ENCODE measurements around the gene RHBDD3.
"Not testable (repeated sequence)": the region's sequence is repeated elsewhere in the genome, so short reads cannot be mapped to it uniquely, and the experiment has no call there.

Gene RHBDD3

DNA sequence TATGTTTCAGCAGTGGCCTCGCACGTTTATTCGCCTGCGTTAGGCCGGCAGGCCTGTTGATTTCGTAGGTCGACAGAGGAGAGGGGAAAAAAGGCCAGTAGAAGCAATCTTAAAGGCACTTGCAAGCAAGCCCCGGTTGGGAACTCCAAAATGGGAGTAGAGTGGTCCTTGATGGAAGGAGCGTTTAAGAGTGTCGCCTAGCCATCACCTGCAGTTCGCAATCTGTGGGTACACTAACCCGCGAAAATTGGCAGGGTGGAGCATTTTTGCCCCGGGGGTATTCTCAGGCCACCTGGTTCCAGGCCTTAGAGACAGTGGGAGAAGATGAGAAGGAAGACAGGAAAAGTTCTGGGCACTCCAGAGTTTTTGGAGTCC lies 1.4 kb upstream of the RHBDD3 start:
- no peak for FAIRE-seq

DNA sequence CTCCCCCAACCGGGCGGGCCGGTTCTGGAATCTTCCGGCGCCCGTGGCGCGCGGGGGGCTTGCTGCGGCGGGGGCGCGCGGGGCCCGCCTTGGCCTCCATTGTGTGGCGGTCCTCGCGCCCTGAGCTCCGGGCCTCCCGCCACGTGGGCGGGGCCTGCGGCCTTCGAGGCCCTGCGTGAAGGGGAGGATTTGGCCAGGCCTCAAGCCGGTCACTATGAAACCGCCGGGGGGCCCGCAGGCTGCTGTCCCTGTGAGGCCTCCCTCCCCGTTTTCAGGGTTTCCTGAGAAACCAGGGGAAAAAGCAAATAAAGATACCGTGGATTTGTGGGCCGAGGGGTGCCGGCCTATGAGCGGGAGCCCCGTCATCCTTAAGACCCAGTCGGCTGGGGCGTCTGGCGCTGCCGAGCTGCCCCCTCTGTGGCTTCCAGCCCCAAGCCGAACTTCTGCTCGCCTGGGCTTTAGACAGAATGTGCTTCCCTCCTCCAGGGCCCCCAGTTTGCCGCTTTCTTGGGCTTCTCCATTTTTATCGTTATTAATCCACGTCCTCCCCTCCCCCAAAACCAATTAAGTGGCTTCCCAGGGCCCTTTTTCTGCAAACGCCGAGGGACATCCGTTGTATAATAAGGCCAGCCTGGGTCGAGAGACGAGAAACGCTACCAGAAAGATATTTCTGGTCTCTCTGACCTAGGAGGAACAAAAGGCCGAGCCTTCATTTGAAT lies 889 bp upstream of the RHBDD3 start:
- FAIRE-seq: no peak

DNA sequence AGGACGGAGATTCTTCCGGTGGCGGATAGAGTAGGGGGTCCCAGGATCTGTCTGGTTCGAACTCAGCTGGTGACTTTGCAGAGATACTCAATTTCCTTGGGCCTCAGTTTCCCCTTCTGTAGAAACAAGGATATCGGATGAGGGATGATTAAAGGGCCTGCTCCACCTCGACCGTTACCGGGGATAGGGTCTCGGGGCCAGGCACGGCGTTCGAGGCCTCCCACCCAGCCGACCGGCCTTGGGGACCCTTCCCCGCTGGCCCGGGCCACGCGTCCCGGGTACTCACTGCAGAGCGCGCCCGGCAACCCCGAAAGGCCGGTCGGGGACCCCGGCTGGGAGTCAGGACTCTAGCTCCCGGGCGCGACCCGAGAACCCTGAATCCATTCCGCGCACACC lies 321 bp downstream of the RHBDD3 start:
- FAIRE-seq: no peak

DNA sequence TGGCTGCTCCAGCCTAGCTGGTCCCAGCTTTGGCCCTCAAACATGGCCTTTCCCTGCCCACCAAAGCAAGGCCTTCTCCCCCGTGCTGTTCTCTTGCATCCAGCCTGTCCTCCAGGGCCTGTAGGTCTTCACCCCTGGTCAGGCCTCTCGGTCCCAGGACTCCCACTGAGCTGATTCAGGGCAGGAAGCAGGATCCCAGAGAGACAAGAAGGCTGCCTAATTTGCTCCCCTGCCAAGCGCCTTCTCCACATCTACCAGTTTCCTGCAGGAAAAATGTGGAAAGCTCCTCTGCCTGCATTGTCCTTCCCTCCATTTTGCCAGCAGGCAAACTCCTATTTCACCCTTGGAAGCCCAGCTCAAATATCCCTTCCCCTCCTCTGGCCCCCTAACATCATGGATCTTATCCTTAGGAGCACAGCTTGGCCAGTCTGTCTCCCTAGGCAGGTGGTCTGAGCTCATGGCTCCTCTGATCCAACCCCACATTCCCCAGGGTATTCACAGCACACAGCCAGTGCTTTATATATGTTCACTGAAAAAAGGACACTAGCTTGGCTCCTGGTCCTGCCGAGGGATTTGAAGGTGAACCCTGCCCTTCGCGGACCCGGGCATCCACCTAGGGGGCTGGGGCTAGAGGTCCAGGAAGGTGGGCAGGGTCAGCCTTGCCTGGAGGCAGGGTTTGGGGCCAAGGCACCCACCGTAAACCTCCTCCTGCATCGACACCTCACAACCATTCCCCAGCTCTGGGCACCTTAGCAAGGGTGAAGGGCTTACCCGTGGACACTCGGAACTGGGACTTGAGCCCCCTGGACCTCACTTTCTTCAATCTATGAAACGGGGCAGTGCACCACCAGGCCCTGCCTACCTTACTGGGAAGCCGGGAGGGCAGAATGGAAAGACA lies 968 bp downstream of the RHBDD3 start:
- FAIRE-seq: no peak

DNA sequence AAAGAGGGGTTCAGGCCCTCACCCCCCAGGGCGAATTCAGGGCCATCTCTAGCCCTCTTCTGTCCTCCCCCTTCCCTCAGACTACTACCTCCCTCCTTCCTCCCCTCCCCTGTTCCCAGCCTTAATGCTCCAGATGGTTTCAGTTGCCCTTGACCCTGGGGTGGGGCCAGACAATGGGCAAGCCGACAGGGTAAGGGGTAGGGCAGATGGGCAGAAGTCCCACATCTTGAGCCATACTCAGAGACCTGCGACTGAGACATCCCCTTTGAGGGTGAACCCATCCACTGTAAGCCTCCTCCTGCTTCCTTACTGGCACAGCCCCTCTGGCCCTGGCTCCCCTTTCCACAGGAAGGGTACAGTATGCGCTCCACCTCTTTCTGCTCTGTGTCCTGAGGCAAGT lies 1.9 kb downstream of the RHBDD3 start:
- FAIRE-seq: no peak

DNA sequence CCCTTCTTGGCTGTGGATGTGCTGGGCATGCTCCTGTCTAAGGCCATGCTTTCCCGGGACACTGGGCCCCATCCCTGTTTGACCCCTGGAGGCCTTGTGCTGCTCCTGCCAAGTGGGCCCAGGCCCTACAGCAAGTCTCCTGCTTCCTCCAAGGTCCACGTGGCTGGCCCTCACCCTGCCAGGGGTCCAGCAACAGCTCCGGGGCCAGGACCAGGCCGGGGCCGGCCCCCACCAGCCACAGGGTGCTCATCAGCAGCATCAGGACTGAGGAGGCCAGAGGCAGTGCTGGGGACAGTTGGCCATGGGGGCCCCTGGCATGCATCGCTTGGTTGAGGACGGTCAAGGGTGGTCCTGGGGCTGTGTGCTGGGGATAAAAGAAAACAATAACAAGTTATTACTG lies 2.5 kb downstream of the RHBDD3 start:
- no peak for FAIRE-seq

DNA sequence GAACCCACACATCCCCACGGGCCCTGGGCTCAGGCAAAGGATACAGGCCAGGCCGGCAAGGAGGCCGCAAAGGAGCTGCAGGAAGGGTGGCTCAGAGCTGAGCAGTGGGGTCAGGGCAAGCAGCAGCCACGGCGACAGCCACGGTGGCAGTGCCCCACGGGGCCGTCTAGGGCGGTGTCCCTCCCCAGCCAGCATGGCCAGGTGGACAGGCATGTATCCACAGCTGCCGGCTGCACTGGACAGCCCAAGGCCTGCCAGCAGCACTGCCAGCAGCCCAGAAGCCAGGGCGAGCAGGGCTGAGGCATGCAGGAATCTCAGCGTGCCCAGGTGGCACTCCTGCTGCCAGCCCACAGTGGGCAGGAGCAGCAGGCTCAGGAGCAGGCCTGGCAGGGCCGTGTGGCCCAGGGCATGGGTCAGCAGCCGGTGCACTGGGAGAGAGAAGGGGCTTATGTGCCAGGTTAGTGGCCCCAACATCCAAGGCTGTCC lies 3.9 kb downstream of the RHBDD3 start:
- FAIRE-seq: no peak

DNA sequence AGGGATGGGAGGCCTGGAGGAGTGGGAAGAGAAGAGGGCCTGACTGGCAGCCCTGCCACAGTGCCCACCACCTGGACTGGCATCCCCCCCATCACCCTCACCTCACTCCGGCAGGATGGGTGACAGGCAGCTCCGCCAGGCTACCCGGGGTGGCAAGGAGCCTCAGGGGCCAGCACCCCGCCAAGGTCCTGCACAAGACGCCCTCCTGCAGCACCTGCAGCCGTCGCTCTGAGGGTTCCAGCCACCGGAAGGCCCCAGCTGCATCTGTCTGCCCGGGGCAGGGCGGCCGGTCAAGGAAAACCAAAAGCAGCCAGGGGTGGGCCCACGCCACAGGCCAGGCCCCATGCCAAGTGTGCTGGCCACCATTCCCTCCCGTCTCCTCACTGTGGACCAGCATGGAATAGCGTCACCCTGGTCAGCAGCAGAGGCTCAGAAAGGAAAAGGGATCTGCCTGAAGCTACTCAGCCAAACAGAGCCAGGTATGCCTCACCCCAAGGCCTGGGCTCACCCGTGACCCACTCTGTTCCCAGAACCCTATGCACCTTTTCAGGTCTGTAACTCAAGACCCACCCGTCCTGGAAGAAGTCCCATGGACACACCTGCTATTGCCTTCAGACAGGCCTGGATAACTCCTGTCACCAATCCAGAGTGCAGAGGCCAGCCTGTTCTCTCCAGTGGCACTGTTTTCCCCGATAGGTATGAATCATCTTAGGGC lies 7.0 kb downstream of the RHBDD3 start:
- no peak for FAIRE-seq

DNA sequence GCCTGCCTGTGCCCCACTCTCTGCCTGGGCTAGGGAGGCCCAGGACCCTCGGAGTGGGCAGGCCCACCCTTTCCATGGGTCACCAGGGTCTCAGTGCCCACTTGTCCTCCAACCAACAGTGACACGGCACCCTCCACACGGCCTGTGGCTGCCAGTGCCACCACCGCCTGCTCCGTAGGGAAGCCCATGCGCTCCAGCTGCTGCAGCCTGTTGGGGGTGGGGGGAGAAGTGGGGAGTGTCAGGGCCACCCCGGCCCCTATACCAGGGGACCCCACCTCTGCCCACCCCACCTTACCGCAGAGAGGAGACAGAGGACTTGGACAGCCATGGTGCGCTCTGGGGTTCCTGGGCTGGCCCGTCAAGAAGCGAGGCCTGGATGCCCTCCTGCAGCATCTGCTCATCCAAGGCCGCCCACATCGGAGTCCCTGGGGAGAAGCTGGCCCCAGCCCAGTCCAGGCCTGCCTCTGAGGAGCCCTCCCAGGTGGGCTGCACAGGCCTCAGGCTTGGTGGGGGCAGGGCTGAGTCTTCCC lies 7.7 kb downstream of the RHBDD3 start:
- FAIRE-seq: no peak

DNA sequence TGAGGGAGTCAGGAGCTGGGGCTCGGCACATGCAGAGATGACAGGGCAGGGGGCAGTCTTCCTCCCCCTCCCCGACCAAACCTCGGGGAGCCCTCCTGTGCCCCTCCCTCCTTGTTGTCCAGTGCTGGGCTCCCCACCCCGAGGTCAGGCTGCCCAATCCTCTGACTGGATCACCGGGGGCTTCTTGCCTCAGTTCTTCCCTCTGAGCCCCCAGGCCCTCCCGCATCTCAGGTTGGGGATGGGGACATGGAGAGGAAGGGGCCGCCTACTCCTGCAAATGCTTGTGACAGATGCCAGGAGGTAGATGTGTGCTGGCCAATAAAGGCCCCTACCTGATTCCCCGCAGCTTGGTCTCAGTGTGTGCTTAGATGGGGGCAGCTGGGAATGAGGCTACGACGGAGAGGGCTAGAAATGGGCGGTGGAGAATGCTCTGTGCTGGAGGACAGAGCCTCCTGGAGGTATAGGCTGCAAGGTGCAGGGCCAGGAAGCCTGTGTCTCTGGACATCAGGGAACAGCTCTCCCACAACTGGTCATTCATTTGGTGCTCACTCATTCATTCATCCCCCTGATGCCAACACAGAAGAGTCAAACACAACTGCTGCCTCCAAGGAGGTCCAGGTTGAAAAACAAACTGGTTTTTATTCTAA lies 8.4 kb downstream of the RHBDD3 start:
- FAIRE-seq: no peak

DNA sequence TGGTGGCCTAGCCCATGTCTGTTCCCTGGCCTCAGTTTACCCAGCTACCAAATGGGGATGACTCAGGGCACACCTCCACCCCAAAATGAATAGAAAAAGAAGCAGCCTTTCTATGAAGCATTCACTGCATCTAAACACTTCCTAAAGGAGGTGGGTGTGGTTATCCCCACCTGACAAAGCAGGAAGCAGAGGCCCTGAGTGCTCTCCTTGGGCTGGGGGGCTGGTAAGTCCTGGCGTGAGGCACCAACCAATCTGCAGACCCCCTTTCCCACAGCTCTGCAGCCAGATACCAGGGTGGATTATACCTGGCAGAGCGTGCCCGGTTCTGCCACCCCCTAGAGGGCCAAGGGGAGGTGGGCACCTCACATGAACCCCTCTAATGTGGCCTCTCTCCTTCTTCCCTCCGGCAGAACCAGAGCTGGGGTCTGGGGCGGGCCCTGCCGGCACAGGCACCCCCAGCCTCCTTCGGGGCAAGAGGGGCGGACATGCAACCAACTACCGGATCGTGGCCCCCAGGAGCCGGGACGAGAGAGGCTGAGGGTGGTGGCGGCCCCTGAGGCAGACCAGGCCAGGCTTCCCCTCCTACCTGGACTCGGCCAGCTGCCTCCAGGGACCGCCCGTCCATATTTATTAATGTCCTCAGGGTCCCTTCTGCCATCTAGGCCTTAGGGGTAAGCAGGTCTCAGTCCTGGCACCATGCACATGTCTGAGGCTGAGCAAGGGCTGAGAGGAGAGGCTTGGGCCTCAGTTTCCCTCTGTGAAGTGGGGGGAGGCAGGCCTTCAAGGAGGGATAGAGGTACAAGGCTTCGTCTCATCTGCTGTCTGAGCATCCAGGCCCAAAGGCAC lies 9.2 kb downstream of the RHBDD3 start:
- FAIRE-seq: no peak

DNA sequence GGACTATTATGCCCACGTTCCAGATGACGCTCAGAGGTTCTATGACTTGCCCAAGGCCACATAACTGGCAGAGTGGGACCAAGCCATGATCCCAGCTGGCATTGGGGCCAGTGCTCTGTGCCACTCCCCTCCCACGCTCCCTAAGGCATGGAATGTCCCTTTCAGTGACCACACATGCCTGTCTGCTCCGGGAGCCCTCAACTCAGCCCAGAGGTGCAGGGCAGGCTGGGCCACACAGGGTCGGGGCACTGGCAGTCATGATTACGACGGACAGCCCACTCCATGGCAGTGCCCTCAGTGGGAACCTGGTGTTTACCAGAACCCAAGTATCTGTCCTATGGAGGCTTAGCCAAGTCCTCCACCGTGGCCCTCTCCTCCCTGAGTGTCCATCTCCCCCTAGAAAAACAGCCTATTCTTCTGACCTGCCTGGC lies 10.0 kb downstream of the RHBDD3 start:
- no peak for FAIRE-seq

DNA sequence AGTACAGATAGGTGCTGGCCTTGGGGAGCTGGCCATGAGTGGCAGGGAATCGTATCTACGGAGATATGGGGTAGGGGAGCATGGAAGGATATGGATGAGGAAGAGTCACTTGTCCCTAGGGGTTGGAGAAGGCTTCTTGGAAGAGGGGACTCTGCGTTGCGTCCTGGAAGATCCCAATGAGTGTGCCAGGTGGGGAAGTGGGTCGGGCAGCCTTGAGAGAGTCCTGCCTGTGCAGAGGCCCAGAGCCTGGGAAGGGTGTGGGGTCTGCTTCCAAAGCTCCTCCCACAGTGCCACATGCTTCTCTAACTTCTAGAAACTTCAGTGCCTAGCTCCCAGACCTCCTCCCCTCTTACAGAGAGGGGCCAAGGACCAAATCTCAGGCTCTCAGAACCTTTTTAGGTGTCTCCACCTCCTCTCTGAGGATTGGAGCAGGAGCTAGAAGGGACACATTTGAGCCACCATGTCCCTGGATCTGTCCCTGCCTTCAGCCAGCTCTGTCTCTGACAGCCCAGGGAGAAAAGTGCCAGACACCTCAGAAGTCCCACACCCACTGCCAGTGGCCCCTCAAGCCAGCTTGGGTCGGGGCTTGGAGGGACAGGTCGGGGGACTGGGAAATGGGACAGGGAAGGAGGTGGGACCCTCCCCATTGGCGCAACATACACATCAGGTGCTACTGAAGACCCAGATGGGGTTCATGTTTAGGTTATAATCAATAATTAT lies 11.0 kb downstream of the RHBDD3 start:
- no peak for FAIRE-seq

DNA sequence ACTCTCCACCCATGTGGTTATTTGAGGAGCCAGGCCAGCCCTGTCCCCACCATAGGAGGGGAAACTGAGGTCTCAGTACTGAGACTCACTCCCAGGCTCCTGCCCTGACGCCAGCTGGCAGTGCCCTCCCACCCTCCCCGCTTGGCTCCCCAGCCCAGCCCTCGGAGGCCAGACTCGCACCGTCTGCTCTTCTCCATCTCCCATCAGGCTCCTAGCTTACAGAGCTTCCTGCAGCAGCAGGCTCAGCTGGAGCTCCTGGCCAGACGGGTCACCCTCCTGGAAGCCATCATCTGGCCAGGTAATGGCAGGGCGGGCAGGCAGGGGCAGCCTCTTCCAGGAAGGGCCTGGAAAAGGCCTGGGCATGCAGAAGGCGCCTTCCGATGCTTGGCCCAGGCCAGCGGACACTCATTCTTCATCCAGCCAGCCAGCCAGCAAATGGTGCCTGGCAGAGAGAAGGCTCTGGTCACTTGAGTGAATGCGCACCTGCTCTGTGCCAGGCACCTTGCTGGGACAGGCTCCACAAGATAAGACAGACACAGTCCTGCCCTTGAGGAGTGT lies 12.6 kb downstream of the RHBDD3 start:
- FAIRE-seq: no peak

DNA sequence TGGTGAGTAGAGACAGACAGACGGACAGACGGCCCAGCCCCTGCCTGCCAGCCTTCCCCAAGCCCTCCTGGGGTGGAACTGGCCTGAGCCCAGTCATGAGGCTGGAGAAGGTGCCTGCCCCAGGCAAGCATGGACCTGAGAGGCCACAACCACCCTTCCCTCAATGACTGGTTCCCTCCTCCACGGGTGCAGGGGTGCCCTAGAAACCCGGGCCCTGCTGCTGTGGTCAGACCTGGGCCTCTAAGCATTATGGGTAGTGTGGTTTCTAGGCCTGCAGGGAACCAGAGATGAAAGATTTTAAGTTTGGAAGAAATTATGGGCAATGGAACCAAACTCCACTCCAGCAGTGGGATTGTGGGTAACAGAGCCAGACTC lies 13.5 kb downstream of the RHBDD3 start:
- no peak for FAIRE-seq

DNA sequence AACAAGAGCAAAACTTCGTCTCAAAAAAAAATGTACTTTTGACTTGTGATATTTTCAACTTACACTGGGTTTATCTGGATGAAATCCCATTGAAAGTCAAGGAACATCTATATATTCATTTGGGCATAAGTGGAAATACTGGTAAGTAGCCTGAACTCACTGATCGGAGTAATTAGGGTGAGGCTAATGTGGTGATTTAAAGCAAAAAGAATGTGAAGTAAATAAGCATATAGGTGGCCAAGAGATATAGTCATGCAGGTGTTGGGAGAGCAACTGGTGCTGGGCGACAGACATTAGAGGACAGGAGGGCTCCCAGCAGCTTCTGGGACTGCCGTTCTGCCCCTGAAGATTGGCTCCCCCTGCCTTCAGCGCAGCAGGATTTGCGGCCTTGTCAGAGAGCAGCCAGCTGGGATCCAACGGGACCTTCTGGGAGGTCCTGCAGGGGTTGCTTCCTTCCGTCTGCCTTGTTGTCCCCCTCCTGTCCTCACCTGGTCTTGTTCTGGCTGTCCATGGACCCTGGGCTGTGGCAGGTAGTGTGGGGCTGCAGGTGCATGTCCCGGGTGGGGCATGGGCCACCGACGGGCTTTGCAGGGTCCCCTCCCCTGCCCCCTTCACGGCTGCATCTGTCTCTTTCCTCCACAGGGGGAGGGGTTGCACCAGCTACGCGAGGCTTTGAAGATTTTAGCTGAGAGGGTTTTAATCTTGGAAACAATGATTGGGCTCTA lies 14.1 kb downstream of the RHBDD3 start:
- no peak for FAIRE-seq

DNA sequence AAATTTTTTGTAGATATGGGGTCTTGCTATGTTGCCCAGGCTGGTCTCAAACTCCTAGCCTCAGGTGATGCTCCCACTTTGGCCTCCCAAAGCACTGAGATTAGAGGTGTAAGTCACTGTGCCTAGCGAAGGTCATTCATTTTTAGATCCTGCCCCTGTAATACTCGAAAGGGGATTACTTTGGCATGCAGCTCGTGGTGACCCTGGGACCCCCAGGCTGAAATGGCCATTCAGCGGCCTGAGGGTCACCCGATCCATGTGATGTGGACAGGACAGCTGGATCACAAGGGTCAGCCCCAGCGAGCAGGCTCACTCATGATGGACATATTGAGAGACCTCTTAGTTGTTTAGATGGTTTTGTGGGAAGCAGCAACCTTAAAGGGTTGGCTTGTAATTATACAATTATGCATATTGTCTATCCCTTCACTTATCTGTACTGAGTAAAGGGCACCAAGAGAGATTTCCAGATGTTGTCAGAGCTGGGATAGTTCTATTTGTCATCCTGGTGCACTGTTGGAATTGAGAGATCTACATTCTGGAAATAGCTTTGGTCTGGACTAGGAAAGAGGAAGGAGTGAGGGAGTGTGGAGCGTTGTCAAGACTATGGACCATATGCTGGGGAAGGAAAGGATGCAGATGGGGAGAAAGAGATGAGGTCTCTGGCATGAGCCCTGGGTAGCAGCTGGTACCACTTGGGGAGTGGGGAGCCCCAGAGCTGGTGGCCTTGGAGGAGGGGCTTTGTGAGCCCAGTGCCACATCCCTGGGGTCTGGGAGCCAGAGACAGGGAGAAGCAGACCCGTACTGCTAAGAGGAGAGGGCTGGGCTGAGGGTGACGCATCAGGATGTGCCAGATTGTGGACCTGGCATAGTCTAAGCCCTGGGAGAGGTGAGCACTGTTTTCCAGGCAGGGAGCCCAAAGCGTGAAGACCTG lies 15.5 kb downstream of the RHBDD3 start:
- no peak for FAIRE-seq

DNA sequence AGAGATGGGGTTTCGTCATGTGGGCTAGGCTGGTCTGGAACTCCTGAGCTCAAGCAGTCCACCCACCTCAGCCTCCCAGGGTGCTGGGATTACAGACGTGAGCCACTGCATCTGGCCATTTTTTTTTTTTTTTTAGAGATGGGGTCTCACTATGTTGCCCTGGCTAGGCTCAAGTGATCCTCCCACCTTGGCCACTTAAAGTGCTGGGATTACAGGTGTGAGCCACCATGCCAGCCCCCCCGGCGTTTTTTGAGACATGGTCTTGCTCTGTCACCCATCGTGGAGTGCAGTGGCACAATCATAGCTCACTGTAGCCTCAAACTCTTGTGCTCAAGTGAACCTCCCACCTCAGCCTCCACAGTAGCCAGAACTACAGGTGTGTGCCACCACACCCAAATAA lies 16.5 kb downstream of the RHBDD3 start:
- no peak for FAIRE-seq

DNA sequence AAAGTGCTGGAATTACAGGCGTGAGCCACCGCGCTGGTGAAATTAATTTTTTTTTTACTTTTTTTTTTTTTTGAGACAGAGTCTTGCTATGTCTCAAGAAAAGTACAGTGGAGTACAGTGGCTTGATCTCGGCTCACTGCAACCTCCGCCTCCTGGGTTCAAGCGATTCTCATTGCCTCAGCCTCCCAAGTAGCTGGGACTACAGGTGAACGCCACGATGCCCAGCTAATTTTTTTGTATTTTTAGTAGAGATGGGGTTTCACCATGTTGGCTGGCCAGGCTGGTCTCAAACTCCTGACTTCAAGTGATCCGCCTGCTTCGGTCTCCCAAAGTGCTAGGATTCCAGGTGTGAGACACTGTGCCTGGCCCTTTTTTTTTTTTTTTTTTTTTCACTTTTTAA lies 19.9 kb downstream of the RHBDD3 start:
- FAIRE-seq: not testable (repeated sequence)
